ENCODE measurements around the gene PMEPA1.

Gene PMEPA1

DNA sequence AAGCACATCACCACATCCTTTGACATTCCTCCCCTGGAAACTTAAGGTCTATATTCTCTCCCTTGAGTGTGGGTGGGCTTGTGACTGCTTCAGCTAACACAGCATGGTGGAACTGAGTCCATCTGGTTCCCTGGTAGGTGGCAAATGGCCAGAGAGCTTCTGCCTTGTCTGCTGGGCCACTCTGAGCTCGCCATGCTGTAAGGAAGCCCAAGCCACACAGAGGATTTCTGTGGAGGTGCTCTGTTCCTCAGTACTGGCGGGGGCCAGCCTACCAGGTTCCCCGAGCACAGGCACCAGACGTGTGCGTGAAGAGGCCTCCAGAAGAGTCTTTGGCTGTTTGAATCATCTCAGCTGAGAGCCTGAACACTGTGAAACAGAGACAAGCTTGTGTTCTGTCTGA, 41.6 kb upstream of the PMEPA1 start (continued):
- TF ChIP-seq ZNF37A (tag by site-specific recombination; IDR thresholded peaks at IDR 0.05) (no peak), ZNF274 (IDR thresholded peaks at IDR 0.05; ENCODE audit: low read length) (no peak), ZNF274 (tag by site-specific recombination; IDR thresholded peaks at IDR 0.05; ENCODE audit: borderline replicate concordance) (no peak)

DNA sequence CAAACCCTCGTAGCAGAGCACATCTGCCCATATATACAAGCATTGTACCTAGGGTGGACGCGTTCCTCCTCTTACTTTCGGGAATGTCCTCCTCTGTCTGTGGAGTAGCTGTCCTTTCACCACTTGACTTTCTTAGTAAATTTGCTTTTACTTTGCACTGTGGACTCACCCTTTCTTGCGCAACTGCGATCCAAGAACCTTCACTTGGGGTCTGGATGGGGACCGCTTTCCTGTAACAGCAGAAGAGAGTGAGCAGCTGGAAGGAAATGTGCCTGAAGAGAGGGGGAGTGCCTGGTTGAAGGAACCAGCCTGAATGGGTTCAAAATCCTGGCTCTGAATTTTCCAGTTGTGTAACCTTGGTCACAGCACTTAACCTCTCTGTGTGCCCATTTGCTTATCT, 40.1 kb upstream of the PMEPA1 start:
- H3K9me3 ChIP-seq (ENCODE audit: control insufficient read depth, insufficient read depth, low read depth, low read length), result no peaks in the 10 kb centered on the region
- H3K4me3 ChIP-seq (ENCODE audit: low read depth, low read length), result no peak overlapping the region
- no peaks in the 10 kb centered on the region for H3K36me3 ChIP-seq (ENCODE audit: control insufficient read depth in 2 of 2, insufficient read depth in 1 of 2, low read length in 2 of 2)
- no peak overlapping the region for H3K27ac ChIP-seq (ENCODE audit: extremely low read depth, low read depth, low read length)
- TF ChIP-seq PRDM1 (tag by site-specific recombination; IDR thresholded peaks at IDR 0.05) (peak; percentile 73), ZNF677 (tag by site-specific recombination; IDR thresholded peaks at IDR 0.05) (no peak), ZNF426 (tag by site-specific recombination; IDR thresholded peaks at IDR 0.05) (no peak), ZNF341 (tag by site-specific recombination; IDR thresholded peaks at IDR 0.05; ENCODE audit: low read depth) (peak; percentile 46; the same call in 1 of the 2 replicates), ZEB2 (tag by site-specific recombination; IDR thresholded peaks at IDR 0.05) (no peak), ZNF175 (tag by site-specific recombination; IDR thresholded peaks at IDR 0.05) (no peak), ZNF138 (tag by site-specific recombination; IDR thresholded peaks at IDR 0.05; ENCODE audit: borderline replicate concordance) (no peak)
- TF ChIP-seq, protein P1, sequence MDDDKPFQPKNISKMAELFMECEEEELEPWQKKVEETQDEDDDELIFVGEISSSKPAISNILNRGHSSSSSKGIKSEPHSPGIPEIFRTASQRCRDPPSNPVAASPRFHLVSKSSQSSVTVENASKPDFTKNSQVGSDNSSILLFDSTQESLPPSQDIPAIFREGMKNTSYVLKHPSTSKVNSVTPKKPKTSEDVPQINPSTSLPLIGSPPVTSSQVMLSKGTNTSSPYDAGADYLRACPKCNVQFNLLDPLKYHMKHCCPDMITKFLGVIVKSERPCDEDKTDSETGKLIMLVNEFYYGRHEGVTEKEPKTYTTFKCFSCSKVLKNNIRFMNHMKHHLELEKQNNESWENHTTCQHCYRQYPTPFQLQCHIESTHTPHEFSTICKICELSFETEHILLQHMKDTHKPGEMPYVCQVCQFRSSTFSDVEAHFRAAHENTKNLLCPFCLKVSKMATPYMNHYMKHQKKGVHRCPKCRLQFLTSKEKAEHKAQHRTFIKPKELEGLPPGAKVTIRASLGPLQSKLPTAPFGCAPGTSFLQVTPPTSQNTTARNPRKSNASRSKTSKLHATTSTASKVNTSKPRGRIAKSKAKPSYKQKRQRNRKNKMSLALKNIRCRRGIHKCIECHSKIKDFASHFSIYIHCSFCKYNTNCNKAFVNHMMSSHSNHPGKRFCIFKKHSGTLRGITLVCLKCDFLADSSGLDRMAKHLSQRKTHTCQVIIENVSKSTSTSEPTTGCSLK (tag by site-specific recombination; IDR thresholded peaks at IDR 0.05), result no peak
- CTCF ChIA-PET, result interaction anchor here (0.8 kb wide), 1 partner anchor 38 kb away, joined by 4 read pairs; no protein-coding TSS in a partner anchor
- peaks cover 13% of the 10 kb centered on the region for H3K4me1 ChIP-seq (ENCODE audit: control insufficient read depth, insufficient read depth, low read length)
- POLR2A ChIA-PET, result interaction anchor here (1.9 kb wide), 1 partner anchor 39 kb away, joined by 20 read pairs; the partner anchor contains the start of gene PMEPA1

GRCh38 chr20:57749131-57749690, 39.4 kb upstream of the PMEPA1 start:
- CTCF ChIA-PET, result interaction anchor here (0.7 to 0.8 kb wide), 2 partner anchors 37 to 74 kb away, joined by 3 to 4 read pairs; no protein-coding TSS in a partner anchor
- Histone ChIP-seq H3K4me3 (ENCODE audit: low read depth, low read length) (no peak overlapping the region), H3K36me3 (ENCODE audit: control insufficient read depth in 2 of 2, insufficient read depth in 1 of 2, low read length in 2 of 2) (no peaks in the 10 kb centered on the region), H3K27ac (ENCODE audit: extremely low read depth, low read depth, low read length) (peak overlapping the region; percentile 73; the same call in 1 of the 2 replicates), H3K4me1 (ENCODE audit: control insufficient read depth, insufficient read depth, low read length) (peaks cover 13% of the 10 kb centered on the region), H3K9me3 (ENCODE audit: control insufficient read depth, insufficient read depth, low read depth, low read length) (no peaks in the 10 kb centered on the region)
- POLR2A ChIA-PET, result interaction anchor here (0.9 to 1.9 kb wide), 6 partner anchors 11 to 41 kb away, joined by 3 to 20 read pairs (median 3); partner anchors contain the start of gene PMEPA1
- TF ChIP-seq ZNF335 (tag by site-specific recombination; conservative IDR thresholded peaks at IDR 0.05) (0 out of 2 replicates have a peak, but pooled peaks have one; percentile 7), ZSCAN16 (tag by site-specific recombination; IDR thresholded peaks at IDR 0.05) (no peak), ZFP3 (tag by site-specific recombination; IDR thresholded peaks at IDR 0.05; ENCODE audit: low read depth) (no peak), ZNF248 (tag by site-specific recombination; IDR thresholded peaks at IDR 0.05) (no peak), ZNF449 (tag by site-specific recombination; IDR thresholded peaks at IDR 0.05) (peak; percentile 7; the same call in 1 of the 2 replicates)
